ENCODE results near the gene TEX51.

The TEX51 gene

DNA sequence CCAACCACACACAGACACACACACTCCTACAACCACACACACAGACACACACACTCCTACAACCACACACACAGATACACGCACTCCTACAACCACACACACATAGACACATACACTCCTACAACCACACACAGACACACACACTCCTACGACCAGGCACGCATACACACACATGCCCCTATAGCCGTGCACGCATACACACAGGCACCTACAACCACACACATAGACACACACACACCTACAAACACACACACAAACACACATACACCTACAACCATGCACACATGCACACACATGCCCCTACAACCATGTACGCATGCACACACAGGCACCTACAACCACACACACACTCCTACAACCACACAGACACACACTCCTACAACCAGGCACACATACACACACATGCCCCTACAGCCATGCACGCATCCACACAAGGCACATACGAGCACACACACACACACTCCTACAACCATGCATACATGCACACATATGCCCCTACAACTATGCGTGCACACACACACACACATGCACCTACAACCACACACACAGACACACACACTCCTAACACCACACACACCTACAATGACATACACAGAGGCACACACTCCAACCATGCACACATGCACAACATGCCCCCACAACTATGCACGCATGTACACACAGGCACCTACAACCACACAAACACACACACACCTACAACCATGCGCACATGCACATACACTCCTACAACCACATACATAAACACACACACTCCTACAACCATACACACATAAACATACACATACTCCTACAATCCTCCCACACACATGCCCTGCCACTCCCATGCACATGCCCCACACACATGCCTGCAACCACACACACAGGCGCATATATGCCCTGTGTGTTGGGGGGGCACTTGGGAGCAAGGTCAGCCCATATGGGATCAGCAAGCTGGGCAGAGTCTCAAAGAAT lies 19.1 kb upstream of the TEX51 start:
- no peak for DNase-seq (ENCODE audit: low spot score)

DNA sequence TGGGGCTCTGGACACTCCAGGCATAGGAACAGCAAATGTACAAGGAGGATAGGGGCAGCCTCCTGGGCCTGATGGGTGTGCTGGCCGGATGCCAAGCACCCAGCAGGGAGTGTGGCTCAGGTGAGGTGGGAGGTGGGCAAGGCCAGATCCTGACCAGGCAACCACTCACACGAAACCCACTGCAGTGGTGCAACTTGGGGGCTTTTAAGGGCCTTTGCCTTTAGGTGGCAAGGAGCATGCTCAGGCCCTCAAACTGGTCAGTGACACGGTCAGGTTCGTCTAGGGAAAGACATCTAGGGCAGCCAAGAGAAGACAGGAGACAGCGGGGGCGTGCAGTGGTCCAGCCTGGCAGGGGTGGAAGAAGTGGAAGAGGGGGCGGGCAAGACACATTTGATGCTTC lies 18.4 kb upstream of the TEX51 start:
- DNase-seq (ENCODE audit: low spot score), result no peak

DNA sequence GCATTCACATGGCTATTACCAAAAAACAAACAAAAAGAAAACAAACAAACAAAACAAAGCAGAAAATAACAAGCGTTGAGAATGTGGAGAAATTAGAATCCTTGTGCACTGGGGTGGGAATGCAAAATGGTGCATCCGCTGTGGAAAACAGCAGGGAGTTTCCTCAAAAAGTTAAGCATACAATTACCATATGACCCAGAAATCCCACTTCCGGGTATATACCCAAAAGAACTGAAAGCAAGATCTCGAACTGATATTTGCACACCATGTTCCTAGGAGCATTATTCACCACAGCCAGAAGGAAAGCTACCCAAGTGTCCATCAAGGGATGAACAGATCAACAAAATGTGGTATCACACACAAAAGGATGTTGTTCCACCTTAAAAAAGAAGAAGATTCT lies 17.9 kb upstream of the TEX51 start:
- DNase-seq (ENCODE audit: low spot score), result no peak

DNA sequence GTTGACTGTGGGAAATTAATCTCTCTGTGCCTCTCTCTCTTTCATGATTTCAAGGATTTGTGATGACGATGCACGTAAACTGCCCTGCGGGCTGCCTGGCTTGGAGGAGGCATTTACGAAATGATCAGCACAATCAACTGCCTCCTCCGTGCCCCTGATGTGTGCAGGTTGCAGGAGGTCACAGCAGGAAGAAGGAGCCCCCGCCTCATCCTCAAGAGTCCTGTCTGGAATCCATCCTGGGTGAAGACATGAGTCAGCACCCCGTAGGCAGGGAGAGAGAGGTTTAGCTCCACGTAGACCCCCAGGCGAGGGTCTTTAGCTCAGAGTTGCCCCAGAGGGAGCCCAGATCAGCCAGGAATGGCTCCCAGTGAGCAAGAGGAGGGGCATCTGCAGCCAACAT lies 17.1 kb upstream of the TEX51 start:
- DNase-seq (ENCODE audit: low spot score), result no peak

DNA sequence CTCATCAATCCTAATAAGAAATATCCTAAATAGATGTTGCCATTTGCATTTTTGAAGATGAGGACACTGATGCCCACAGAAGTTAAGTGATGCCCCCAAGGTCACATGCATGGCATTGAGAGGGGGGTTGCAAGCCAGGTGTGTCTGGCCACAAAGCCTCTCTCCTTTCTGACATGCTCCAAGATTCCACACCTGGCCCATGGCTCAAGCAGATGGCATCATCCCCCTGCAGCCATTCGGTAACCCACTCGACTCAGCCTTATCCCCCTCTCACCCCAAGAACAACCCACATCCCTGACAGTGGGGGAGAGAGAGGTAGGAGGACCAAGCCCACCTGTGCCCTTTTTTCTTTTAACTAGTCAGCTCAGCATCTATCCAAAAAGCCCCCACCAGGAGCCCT lies 16.5 kb upstream of the TEX51 start:
- DNase-seq (ENCODE audit: low spot score), result no peak

DNA sequence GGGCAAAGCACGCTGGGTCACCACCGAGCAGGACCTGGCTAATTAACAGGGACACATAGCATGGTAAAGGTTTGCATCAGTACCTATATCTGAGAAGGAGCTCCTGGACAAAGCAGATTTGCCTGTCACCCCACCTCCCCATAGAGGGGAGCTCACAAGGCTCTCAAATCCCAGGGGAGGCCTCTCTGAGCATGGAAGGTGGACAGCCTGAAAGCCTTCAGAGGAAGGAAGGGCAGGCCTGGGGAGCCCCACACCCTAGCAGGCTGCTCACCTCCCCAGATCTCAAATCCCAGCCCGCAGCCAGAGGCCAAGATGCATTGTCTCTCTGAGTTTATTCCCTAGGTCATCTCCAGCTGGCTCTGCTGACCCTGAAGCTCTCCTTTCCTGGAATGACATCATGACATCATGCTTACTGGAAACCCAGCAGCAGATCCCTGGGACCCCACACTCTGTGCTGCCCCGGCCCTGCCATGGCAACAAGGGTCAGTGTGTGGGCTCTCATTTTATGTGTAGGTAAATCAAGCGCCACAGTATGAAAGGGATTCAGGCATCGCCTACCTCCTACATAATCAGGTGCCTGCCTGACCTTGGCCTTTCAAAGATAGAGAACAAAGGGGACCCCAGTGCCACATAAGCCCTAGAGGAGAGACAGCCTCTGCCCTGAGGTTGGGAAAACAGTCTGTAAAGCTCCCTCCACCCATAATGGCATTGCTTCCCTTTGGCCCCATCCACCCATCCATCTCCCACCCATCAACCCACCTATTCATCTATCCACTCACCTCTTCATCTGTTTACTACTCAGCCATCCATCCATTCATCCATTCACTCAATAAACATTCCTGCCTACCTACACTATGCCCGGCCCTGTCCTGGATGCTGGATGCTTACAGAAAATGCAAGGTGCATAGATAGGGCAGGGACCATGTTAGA lies 15.7 kb upstream of the TEX51 start:
- DNase-seq (ENCODE audit: low spot score), result no peak

- DNase-seq (ENCODE audit: low spot score), result no peak
Observed at GRCh38 chr2:126883666-126884040, 15.0 kb upstream of the TEX51 start.

GRCh38 chr2:126884861-126885750 lies 13.6 kb upstream of the TEX51 start:
- no peak for DNase-seq (ENCODE audit: low spot score)

DNA sequence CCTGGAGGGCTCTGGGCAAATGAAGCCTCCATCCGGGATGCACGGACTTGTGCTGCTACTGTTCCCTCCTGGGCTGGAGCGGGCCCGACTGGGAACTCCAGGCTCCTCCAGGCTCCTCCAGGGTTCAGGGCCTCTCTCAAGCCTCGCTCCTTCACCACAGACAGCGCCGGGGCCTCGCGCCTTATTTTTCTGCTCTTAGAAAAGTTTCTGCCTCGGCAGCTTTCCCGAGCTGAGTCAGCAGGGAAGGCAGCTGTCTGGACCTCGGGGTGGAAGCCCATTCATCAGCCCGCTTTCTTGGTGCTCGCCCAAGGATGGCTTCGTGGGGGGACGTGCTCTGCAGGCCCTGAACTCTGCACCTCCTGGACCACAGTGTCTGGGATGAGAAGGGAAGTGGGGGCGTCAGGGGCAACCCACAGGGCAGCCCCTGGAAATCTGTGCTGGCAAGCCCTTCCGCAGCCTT lies 12.9 kb upstream of the TEX51 start:
- DNase-seq (ENCODE audit: low spot score), result no peak

- peak; percentile 86 for DNase-seq (ENCODE audit: low spot score)
Observed at GRCh38 chr2:126886211-126886915, 12.3 kb upstream of the TEX51 start.

- DNase-seq (ENCODE audit: low spot score), result no peak
Observed at GRCh38 chr2:126886916-126887280, 11.8 kb upstream of the TEX51 start.

GRCh38 chr2:126887506-126887905 lies 11.2 kb upstream of the TEX51 start:
- DNase-seq (ENCODE audit: low spot score), result no peak

- DNase-seq (ENCODE audit: low spot score), result no peak
Observed at GRCh38 chr2:126888046-126888445, 10.6 kb upstream of the TEX51 start.

DNA sequence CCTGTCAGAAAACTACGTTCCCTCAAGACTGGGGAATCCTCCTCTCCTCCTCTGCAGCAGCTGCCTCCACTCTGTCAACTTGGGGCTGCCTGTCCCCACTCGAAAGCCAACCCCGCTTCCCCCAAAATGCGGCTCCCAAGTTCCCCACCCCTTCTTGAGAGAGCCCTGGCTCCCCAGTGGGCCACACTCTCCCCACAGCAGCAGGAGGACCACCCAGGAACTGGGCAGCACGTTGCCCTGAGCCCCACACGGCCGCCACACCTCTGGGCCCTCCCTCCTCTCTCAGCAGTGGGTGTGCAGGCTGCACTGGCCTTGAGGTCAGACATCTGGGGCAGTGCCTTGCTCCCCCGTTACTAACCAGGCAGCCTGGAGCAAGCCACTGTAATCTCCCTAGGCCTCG lies 9.6 kb upstream of the TEX51 start:
- no peak for DNase-seq (ENCODE audit: low spot score)

DNA sequence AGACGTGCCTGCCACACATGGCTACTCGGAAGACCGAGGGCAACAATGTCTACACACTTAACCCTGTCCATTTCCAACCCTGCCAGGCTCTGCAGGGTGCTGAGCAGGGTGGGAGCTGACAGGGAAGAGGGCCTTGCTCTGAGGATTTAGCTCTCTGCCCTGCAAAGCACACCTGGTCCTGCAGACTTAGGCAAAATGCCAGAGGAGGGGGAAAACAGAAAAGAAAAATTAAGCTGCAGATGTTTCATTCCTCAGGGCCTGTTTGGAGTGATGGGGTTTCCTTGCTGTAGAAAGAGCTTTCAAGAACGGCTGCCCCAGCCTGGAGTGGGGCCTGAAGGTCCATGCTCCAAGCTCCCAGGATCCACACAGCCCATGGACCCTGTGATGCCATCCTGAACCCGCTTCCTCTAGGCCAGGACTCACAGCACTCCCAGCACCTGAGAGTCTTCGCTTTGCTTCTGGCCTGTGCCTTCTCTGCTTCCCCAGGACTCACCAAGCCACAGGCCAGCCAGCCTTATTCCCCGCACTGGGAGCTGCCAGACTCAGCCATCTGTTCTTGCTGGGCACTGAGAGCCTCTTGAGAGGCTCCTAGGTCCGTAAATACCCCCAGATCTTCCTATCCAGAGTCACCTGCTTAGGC lies 9.1 kb upstream of the TEX51 start:
- no peak for DNase-seq (ENCODE audit: low spot score)

DNA sequence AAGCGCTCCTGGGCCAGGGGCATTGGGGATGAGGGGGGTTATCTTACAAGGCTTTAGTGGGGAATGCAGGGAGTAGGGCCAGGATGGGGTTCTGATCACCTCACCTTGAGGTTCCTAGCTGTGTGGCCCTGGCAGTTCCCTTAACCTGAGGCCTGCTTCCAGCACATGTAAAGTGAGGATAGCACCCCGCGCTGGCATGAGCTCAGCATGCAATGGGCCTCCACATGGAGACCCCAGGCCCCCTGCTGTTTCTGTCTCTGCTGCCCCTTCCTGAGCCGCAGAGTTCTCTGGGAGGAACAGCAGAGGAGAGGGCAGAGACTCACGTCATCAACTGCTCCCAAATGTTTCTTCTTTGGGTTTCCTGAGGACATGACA lies 8.6 kb upstream of the TEX51 start:
- DNase-seq (ENCODE audit: low spot score), result no peak

DNA sequence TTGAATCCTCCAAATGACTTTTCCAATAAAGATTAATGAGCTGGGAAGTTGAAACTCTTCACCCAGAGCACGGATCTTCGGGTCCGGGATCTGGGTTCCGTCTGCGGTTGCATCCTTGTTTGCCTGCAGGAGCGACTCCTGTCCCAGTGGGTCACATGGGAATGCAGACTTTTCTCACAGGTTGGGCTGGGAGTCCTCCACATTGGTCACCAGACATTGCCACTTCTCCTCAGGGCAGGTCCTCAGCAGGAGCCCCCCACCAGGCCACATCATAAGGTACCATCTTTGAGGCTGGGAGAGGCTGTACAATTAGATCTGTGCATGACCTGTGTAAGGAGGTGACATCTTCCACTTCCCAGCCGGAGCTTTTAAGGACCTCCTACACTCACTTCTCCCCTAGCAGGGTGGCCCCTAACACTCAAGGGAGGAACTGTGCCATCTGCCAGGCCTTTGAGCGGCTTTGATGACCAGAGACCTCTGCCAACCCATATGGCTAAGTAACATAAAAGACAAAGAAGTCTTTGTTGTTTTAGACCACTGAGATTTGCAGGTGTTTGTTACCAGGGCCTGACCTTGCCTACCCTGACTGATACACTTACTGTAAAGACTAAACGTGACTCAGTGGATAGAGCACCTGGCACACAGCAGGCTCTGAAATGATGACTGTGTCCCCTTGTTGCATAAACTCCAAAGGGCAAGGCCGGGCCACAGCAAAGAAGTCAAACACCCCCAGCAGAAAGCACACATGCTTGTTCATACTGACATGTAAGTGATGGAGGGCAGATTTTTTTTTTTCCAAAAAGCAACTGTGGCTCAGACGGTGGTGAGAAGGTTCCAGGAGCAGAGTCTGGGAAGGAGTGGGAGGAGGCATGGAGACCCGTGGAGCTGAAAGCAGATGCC lies 7.9 kb upstream of the TEX51 start:
- no peak for DNase-seq (ENCODE audit: low spot score)

- DNase-seq (ENCODE audit: low spot score), result no peak
Observed at GRCh38 chr2:126891681-126892500, 6.8 kb upstream of the TEX51 start.

DNA sequence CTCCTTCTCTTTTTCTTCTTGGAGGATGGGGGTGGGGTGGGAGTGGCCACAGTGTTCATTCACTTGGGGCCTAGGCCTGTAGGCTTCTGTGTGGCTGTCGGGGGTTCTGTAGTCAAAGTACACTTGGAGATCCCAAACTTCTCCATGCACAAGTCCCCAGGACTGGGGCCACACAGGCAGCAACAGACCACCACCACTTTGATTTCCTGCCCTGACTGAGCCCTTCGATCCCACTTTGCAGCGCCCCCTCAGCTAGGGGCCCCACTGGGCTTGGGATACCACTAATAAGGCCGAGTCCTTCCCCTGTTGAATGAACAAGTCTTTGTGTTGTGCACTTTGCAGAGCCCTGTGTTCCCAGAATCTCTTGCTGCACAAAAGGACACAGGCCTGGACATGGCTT lies 5.5 kb upstream of the TEX51 start:
- DNase-seq (ENCODE audit: low spot score), result no peak
